Epithelial cell of proximal tubule (primary cell): ENCODE measurements around the gene SNAPC4. TPM values are rescaled to one million over a fixed set of nuclear protein-coding genes. Genes with fewer than 3 reads are reported as not detected.

Source experiments
- DNase-seq: peaks from one replicate; pipeline ENCODE4 v3.0.0-alpha.2; 2011; ENCODE audit warnings: low read depth
- H3K4me3 ChIP-seq: 2 replicates; pipeline ENCODE4 v1.5.1; 2011; ENCODE audit warnings: low read depth, mild to moderate bottlenecking, low read length
- CTCF ChIP-seq: conservative IDR thresholded peaks from 2 replicates; pipeline ENCODE4 v1.5.1; 2012; ENCODE audit warnings: low read depth, mild to moderate bottlenecking, low read length
- total RNA-seq: library from RNA; depleted of rRNA; stranded (reverse); fragments of >200 nt; gene quantifications from 2 replicates; pipeline ENCODE4 v1.2.3, GENCODE V29; 2015

The SNAPC4 gene
- total RNA-seq, 1 donor from 2014 or later = 22.4 TPM

GRCh38 chr9:136361047-136361753 lies 38.8 kb downstream of the SNAPC4 start:
- no peak for TF ChIP-seq CTCF
- H3K4me3 ChIP-seq = no peak overlapping the region
- DNase-seq = no peak

DNA sequence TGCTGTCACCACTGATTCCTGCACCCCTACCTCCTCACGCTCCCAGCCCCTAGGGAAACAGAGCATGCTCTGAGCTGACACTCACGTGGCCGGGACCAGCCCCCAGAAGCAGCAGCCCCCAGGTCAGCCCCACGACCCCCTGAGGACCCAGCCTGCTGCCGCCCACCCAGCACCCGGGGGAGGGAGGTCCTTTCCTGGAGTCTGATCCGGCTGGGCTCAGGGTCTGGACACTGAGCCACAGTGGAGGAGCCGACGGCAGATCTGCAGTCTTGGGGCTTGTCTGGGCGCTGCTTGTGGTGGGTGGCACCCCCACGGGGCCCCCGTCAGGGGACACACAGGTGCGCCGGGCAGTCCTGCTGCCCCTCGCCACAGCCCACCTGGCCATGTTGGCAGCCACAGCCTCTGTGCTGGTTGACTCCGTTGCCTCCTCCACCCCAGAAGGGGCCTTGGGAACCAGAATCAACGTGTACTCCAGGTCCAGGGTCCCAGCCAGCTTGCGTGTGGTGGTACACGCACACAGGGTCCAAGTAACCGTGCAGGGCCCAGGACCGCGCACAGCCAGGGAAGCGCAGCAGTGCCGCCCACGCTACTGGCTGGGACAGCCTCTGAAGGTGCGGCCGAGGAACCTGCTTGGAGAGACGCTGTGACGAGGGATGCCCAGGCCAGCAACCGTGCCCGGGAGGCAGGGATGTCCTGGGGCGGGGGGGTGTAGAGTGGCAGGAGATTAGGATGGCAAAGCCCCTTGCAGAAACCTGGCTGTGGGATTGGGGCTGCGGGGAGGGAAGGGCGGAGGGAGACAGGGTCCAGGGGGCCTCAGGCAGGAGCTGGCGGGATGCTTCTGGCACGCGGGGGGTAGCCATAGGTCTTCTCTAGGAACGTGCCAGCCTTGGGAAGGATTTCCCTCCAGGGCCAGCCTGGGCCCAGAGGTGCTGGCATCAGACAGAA lies 39.9 kb downstream of the SNAPC4 start:
- no peak overlapping the region for H3K4me3 ChIP-seq
- no peak for TF ChIP-seq CTCF
- no peak for DNase-seq

DNA sequence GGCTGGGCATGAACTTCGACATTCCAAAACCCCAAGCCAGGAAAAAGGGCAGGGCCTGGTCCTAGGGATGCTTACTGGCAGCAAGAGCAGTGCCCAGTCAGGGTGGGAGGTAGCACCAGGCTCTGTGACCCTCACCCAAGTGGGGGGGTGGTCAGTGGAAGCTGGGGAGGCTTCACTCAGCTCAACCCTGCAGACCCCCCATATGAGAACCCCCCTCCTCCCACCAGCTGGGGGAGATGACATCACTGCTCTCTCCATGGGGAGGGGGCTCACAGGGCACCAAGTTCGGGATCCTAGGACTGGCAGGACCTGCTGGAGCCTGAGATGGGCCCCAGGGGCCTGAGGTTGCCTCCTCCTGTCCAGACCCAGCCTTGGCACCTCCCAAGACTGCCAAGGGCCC lies 41.1 kb downstream of the SNAPC4 start:
- no peak for DNase-seq
- TF ChIP-seq CTCF = no peak
- no peak overlapping the region for H3K4me3 ChIP-seq

DNA sequence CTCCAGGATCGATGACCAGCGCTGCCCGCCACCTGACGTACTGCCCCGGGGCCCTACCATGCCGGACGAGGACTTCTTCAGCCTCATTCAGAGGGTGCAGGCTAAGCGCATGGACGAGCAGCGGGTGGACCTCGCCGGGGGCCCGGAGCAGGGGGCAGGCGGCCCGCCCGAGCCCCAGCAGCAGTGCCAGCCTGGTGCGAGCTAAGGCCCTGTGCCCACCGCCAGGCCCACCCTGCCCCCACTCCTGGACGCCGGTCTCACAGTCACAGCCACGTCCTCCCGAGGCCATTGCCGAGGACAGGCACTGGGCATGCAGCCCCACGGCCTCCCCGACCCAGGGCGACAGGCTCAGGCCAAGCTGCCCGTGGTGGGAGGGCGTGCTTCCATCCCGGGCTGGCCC lies 42.0 kb downstream of the SNAPC4 start:
- no peak for TF ChIP-seq CTCF
- no peak for DNase-seq
- no peak overlapping the region for H3K4me3 ChIP-seq

GRCh38 chr9:136357202-136357725 lies 42.7 kb downstream of the SNAPC4 start:
- no peak for DNase-seq
- TF ChIP-seq CTCF = no peak
- no peak overlapping the region for H3K4me3 ChIP-seq

- no peak overlapping the region for H3K4me3 ChIP-seq
- DNase-seq = no peak
- TF ChIP-seq CTCF = no peak
These were observed 44.1 kb downstream of the SNAPC4 start for GRCh38 chr9:136355616-136356557.
